Stimulated activated CD4-positive, alpha-beta T cell treated with anti-CD3 and anti-CD28 coated beads, Interleukin-4, amount 100 ng/mL, for 48 hours (primary cell): Measurements from ENCODE around the gene MRPS6.

Experiments
- DNase-seq, 2 donors: peaks; one replicate each; pipeline ENCODE4 v3.0.0-alpha.2; 2020; ENCODE audit warnings: low read depth in 2 of 2

The MRPS6 gene

GRCh38 chr21:34132926-34133325 is 59.5 kb downstream of the MRPS6 start:
- no peak for DNase-seq

DNA sequence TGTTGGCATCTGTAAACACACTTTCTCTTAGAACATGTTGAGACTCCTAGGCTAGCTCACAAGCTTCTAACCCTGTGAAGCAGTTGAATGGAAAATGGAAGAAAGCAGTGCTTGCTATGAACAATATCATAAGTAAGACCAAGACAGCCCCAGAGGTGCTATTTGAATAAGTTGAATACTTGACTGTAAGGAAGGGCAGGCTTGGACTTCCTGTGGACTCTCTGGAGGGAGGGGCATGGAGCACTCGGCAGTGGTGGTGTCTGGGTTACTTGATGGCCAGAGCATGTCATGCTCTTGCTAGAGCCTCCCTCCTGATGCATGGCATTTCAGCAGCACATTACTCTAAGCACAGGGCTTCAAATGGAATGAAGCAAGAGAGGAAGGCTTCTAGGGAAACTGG is 60.0 kb downstream of the MRPS6 start:
- no peak for DNase-seq

GRCh38 chr21:34133802-34134201 is 60.4 kb downstream of the MRPS6 start:
- no peak for DNase-seq

- no peak for DNase-seq
Observed at GRCh38 chr21:34135330-34135729, 62.0 kb downstream of the MRPS6 start.

DNA sequence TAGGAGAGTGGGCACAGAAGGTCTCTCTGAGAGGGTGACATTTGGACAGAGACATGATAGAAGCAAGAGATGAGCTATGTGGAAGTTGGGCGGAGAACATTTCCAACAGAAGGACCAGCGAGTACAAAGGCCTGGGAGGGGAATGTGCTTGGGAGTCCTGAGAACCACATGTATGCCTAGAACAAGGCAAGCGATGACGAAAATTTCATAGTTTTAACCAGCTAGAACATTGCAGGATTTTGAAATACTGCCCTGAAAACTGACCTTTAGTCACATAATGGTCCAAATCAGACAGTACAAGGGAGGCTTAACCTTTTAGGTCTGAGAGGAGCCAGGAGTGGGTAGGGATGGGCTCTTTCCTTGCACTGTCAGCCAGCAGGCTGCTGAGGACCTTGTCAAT is 68.0 kb downstream of the MRPS6 start:
- DNase-seq = no peak

DNA sequence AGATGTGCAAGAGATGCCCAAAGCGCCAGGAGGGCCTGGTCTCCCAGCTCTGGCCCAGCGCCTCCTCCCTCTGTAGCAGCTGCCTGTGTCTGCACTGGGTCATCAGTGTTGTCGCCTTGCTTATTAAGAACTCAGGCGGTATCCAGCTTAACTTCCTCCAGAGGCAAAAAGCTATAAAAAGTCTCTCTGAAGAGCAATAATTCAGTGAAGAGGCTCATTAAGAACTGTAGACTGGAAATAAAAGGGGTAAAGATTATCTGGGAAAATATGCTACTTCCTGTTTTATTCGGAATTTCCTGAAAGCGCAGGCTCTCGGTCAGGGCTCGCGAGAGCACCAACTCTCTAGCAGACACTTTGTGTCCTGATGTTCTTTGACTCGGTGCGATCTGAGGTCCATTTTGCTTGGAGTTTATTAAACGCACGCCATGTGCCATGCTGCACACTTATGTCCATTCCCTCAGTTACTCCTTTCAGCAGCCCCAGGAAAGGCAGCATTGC is 70.4 kb downstream of the MRPS6 start:
- no peak for DNase-seq

GRCh38 chr21:34144224-34144623 is 70.8 kb downstream of the MRPS6 start:
- no peak for DNase-seq

DNA sequence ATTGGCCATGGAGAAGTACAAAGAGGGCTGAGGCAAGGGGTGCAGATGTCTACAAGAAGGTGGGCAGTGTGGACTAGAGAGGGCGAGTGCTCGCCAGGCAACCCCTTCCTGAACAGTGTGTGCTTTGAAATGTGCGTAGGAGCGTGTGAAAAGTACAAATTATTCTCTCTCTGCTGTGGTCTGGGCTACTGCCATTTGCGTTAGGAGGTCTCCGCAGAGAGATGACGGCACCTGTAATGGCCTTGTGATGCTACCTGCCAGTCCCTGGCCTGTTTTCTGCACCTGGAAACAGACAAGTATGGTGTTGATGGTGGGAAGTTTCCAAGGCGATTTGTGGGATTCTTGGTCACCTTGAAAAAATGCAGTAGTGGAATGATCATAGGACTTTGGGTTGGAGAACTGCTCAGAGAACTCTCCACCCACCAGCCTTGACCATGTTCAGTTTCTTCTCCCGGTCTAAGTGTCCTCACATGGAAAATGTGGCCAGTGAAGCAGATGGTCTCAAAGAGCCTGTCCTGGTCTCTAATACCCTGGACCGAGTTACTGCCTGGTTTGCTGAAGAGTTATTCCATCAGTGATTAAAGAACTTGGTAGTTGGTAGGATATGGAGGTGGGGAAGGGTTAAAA is 74.5 kb downstream of the MRPS6 start:
- DNase-seq = no peak

DNA sequence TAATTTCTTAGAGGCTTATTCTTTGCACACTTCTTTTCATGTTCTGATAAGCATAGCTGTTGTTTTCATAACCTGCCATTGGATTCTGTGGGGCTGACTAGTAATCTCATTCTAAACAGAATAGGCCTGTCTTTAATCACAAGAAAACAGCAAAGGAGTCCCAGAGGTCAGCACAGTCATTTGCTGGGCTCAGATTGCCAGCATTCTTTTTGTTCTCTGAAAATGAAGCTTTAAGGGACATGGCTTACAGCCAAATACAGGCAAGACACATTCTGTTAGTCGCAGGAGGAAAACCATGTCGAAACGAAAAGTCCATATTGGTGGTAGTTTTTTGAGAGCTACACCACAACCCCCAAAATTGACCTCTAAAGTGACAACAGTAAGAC is 75.0 kb downstream of the MRPS6 start:
- DNase-seq = no peak

DNA sequence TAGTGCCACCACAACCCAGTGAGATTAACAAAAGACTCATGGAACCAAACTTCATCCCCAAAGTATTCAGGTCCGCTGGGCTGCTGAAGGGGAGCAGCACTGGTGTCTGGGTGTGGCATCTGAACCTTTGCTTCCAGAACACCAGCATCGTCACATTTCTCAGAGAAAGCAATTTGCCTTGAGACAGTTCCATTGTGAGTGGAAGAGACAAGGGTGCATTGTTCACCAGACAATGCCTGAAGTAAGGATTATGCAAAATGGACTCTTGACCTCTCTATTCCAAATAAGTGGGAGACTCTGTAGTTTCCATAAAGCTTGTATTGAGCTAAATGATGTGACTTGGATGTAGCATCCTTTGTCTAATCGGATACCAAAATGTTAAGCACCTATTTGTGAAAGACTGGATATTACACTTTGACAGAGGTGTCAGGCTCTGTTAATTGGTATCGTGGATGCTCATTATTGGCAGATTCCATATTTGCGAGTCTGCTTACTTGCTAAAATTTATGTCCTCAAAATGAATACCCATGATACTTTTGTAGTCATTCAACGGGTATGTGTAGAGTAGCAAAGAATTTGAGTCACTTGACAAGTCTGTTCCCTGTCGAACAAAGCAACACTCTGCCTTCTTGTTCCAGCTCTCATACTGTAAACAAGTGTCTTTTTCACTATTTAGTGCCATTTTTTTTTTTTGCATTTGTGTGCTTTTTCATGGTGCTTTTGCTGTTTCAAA is 75.6 kb downstream of the MRPS6 start:
- no peak for DNase-seq

GRCh38 chr21:34152500-34152899 is 79.1 kb downstream of the MRPS6 start:
- DNase-seq = no peak

- no peak for DNase-seq
Observed at GRCh38 chr21:34154878-34155277, 81.5 kb downstream of the MRPS6 start.

GRCh38 chr21:34156957-34157356 is 83.6 kb downstream of the MRPS6 start:
- no peak for DNase-seq

- no peak for DNase-seq
Observed at GRCh38 chr21:34157521-34157920, 84.1 kb downstream of the MRPS6 start.

GRCh38 chr21:34158866-34159835 is 85.8 kb downstream of the MRPS6 start:
- no peak for DNase-seq

DNA sequence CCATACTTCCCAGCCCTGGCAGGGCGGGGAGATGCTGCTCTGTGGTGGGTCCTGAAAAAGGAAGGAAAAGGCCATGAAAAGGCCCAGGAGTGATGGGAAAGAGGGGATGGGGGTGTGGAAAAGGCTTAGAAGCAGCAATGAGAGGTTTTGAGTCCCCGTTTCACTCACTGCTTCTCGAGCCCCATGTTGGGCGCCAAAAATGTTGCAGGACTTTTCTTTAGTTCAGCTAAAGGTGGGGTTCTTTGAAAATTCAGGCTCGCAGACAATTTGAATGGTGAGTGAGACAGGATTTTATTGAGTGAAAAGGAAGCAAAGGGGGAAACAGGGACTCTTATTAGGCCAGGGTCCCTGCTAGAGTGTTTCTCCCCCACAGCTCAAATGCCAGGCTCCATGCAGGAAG is 93.1 kb downstream of the MRPS6 start:
- DNase-seq = no peak

DNA sequence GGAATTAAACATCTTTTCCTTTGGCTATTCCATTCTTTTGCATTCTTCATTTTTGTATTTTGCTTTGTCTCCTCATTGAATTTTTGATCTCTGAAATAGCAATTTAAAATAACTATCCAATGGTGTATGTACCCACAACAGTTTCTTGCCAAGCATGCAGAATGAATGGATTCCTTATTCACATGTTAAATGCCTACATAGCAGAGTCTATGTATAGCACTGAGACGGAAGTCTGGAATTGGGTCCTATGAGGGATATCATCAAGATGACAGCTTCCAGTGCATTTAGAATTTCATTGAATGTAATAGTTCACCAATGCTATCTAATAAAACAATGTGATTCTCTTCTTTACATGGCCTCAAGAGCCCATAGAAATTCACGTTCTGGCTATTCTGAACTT is 97.5 kb downstream of the MRPS6 start:
- DNase-seq = no peak

GRCh38 chr21:34174470-34174869 is 101.1 kb downstream of the MRPS6 start:
- no peak for DNase-seq

DNA sequence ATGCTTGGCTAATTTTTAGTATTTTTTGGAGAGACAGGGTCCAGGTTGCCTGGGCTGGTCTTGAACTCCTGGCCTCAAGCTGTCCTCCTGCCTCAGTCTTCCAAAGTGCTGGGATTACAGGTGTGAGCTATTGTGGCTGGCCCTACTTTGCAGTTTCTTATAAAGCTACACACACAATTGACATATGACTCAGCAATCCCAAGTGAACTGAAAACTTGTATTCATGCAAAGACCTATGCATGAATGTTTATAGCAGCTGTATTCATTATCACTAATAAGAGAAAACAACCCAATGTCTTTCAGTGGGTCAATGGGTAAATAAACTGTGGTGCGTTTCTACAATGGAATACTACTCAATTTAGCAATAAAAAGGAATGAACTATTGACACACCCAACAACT is 103.1 kb downstream of the MRPS6 start:
- no peak for DNase-seq

- DNase-seq = no peak
Observed at GRCh38 chr21:34177919-34178567, 104.7 kb downstream of the MRPS6 start.

- no peak for DNase-seq
Observed at GRCh38 chr21:34179204-34179935, 106.0 kb downstream of the MRPS6 start.
